ENCODE results near the gene SRRT. TPM values are rescaled to one million over a fixed set of nuclear protein-coding genes. Genes with fewer than 3 reads are reported as not detected.
"Not testable (repeated sequence)": the region's sequence is repeated elsewhere in the genome, so short reads cannot be mapped to it uniquely, and the experiment has no call there.

SRRT gene
- total and polyA plus RNA-seq, 7 experiments from 2014 or later, result 43.6 to 271 (median 255) TPM

- not testable (repeated sequence) for H3K9me3 ChIP-seq (ENCODE audit: control insufficient read depth in 2 of 3, low read length in 3 of 3); DNase-seq
- peaks cover 5 to 34% (median 11%) of the 10 kb centered on the region in 11 donors for H3K9me3 Mint-ChIP-seq
These were observed 60.5 kb downstream of the SRRT start for GRCh38 chr7:100935381-100935780.

GRCh38 chr7:100936167-100936566 is 61.3 kb downstream of the SRRT start:
- Mint-ChIP-seq H3K27me3 (peaks cover 0 to 24% (median 7%) of the 10 kb centered on the region in 5 donors), H3K9me3 (peaks cover 5 to 34% (median 8%) of the 10 kb centered on the region in 11 donors)
- H3K9me3 ChIP-seq (ENCODE audit: control insufficient read depth in 2 of 3, low read length in 3 of 3); DNase-seq; intact Hi-C loops (cut with micrococcal nuclease); H3K36me3 Mint-ChIP-seq; H3K4me1 Mint-ChIP-seq; H3K36me3 ChIP-seq (ENCODE audit: control insufficient read depth in 2 of 3, insufficient read depth in 3 of 3, low read length in 3 of 3); H3K27ac ChIP-seq (ENCODE audit: low read depth, low read length); H3K4me3 ChIP-seq (ENCODE audit: low read length); H3K4me1 ChIP-seq (ENCODE audit: control insufficient read depth in 2 of 2, insufficient read depth in 2 of 2, low read length in 2 of 2); H3K27ac Mint-ChIP-seq; H3K4me3 Mint-ChIP-seq; POLR2A ChIA-PET; ATAC-seq; CTCF ChIA-PET; H3K27me3 ChIP-seq (ENCODE audit: control insufficient read depth in 2 of 2, insufficient read depth in 2 of 2, low read length in 2 of 2): not testable (repeated sequence)

More at GRCh38 chr7:100935381-100935780, 60.5 kb downstream of the SRRT start:
- H3K4me3 Mint-ChIP-seq; H3K27me3 ChIP-seq (ENCODE audit: control insufficient read depth in 2 of 2, insufficient read depth in 2 of 2, low read length in 2 of 2); ATAC-seq; CTCF ChIA-PET; H3K27ac Mint-ChIP-seq; H3K36me3 ChIP-seq (ENCODE audit: control insufficient read depth in 2 of 3, insufficient read depth in 3 of 3, low read length in 3 of 3); POLR2A ChIA-PET; H3K4me1 ChIP-seq (ENCODE audit: control insufficient read depth in 2 of 2, insufficient read depth in 2 of 2, low read length in 2 of 2); H3K36me3 Mint-ChIP-seq; H3K4me1 Mint-ChIP-seq; H3K27ac ChIP-seq (ENCODE audit: low read depth, low read length); H3K4me3 ChIP-seq (ENCODE audit: low read length); intact Hi-C loops (cut with micrococcal nuclease): not testable (repeated sequence)
- peaks cover 0 to 29% (median 7%) of the 10 kb centered on the region in 5 donors for H3K27me3 Mint-ChIP-seq

Small RNA genes lying within 50 kb of the gene (microRNA-seq; reads per million reads assigned to microRNA genes)
- not detected for gene MIR6875 (ENCODE audit: borderline microRNAs expressed)

Other genes starting within 250 kb of the SRRT start
- 10 to 100 TPM in 1 of 5 experiments, 1 to 10 TPM in 4; 1.8 to 14.4 (median 4.0) TPM for gene TFR2, start 233.6 kb upstream of the SRRT start, total RNA-seq
- gene TFR2, start 233.6 kb upstream of the SRRT start, polyA plus RNA-seq, result 1 to 10 TPM in 1 of 2 donors, under 1 TPM in 1; 0.55 to 1.3 TPM
- not detected for gene ACTL6B, start 218.7 kb upstream of the SRRT start, total RNA-seq
- gene ACTL6B, start 218.7 kb upstream of the SRRT start, polyA plus RNA-seq, result not detected
- 100 to 1,000 TPM in 4 of 5 experiments, 10 to 100 TPM in 1; 98.2 to 215 (median 132) TPM for gene GNB2, start 201.4 kb upstream of the SRRT start, total RNA-seq
- gene GNB2, start 201.4 kb upstream of the SRRT start, polyA plus RNA-seq, result 10 to 100 TPM; 35.8 to 53.2 TPM
- 100 to 1,000 TPM in 2 of 5 experiments, 10 to 100 TPM in 3; 48.3 to 125 (median 91.4) TPM for gene GIGYF1, start 180.9 kb upstream of the SRRT start, total RNA-seq
- 1 to 10 TPM; 1.4 to 2.9 TPM for gene GIGYF1, start 180.9 kb upstream of the SRRT start, polyA plus RNA-seq
- gene POP7, start 169.0 kb upstream of the SRRT start, total RNA-seq, result 10 to 100 TPM in 4 of 5 experiments, 1 to 10 TPM in 1; 8.9 to 38.2 (median 15.0) TPM
- 10 to 100 TPM; 37.3 to 56.4 TPM for gene POP7, start 169.0 kb upstream of the SRRT start, polyA plus RNA-seq
- not detected for gene EPO, start 154.6 kb upstream of the SRRT start, total RNA-seq
- not detected for gene EPO, start 154.6 kb upstream of the SRRT start, polyA plus RNA-seq
- gene ZAN, start 141.5 kb upstream of the SRRT start, total RNA-seq, result not detected
- gene ZAN, start 141.5 kb upstream of the SRRT start, polyA plus RNA-seq, result not detected
- gene EPHB4, start 47.6 kb upstream of the SRRT start, total RNA-seq, result 10 to 100 TPM in 1 of 5 experiments, 1 to 10 TPM in 4; 1.9 to 13.2 (median 7.9) TPM
- under 1 TPM in 1 of 2 donors, not detected in 1; 0.23 TPM for gene EPHB4, start 47.6 kb upstream of the SRRT start, polyA plus RNA-seq
- 10 to 100 TPM; 50.4 to 78.6 (median 62.7) TPM for gene SLC12A9, start 22.4 kb upstream of the SRRT start, total RNA-seq
- gene SLC12A9, start 22.4 kb upstream of the SRRT start, polyA plus RNA-seq, result 1 to 10 TPM; 5.0 to 7.8 TPM
- gene TRIP6, start 7.7 kb upstream of the SRRT start, total RNA-seq, result 10 to 100 TPM in 4 of 5 experiments, 1 to 10 TPM in 1; 8.0 to 28.1 (median 10.4) TPM
- gene TRIP6, start 7.7 kb upstream of the SRRT start, polyA plus RNA-seq, result 1 to 10 TPM; 3.4 to 3.9 TPM
- 10 to 100 TPM in 1 of 5 experiments, 1 to 10 TPM in 4; 2.1 to 11.1 (median 3.5) TPM for gene UFSP1, start 14.6 kb downstream of the SRRT start, total RNA-seq
- gene UFSP1, start 14.6 kb downstream of the SRRT start, polyA plus RNA-seq, result 1 to 10 TPM in 1 of 2 donors, under 1 TPM in 1; 0.99 to 1.9 TPM
- under 1 TPM in 3 of 5 experiments, not detected in 2; 0.11 to 0.32 (median 0.22) TPM for gene ACHE, start 20.8 kb downstream of the SRRT start, total RNA-seq
- not detected for gene ACHE, start 20.8 kb downstream of the SRRT start, polyA plus RNA-seq
- gene MUC3A, start 74.4 kb downstream of the SRRT start, total RNA-seq, result not detected
- gene MUC3A, start 74.4 kb downstream of the SRRT start, polyA plus RNA-seq, result not detected
- not detected for gene MUC12, start 94.5 kb downstream of the SRRT start, total RNA-seq
- gene MUC12, start 94.5 kb downstream of the SRRT start, polyA plus RNA-seq, result not detected
- gene MUC17, start 145.0 kb downstream of the SRRT start, total RNA-seq, result not detected
- not detected for gene MUC17, start 145.0 kb downstream of the SRRT start, polyA plus RNA-seq
- 10 to 100 TPM; 49.6 to 72.3 (median 68.0) TPM for gene TRIM56, start 210.4 kb downstream of the SRRT start, total RNA-seq
- 10 to 100 TPM in 1 of 2 donors, 1 to 10 TPM in 1; 5.3 to 17.0 TPM for gene TRIM56, start 210.4 kb downstream of the SRRT start, polyA plus RNA-seq

All from naive thymus-derived CD4-positive, alpha-beta T cell (primary cell).